GM19193 (cell line): Measurements from ENCODE around the gene EXOC1.

ENCODE experiments used
- POLR2A ChIP-seq: IDR thresholded peaks from 4 replicates; pipeline ENCODE4 v1.6.1; 2011; ENCODE audit not compliant: insufficient read depth, insufficient read length; ENCODE audit errors: extremely low read depth

Gene EXOC1

DNA sequence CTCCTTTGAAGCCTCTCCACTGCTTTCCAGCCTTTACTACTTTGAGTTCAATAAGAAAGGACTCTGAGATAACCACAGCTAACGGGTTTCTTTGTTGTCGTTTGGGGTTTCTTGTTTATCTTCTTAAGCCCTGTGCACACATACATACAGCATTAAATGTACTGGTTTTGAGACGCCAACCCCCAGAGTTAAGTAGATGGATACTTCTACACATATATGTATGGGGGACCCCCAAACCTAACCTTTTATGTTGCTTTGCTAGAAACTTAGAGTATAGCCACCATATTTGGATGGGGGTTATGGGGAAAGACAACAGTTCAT, 96.0 kb downstream of the EXOC1 start:
- no peak for TF ChIP-seq POLR2A

DNA sequence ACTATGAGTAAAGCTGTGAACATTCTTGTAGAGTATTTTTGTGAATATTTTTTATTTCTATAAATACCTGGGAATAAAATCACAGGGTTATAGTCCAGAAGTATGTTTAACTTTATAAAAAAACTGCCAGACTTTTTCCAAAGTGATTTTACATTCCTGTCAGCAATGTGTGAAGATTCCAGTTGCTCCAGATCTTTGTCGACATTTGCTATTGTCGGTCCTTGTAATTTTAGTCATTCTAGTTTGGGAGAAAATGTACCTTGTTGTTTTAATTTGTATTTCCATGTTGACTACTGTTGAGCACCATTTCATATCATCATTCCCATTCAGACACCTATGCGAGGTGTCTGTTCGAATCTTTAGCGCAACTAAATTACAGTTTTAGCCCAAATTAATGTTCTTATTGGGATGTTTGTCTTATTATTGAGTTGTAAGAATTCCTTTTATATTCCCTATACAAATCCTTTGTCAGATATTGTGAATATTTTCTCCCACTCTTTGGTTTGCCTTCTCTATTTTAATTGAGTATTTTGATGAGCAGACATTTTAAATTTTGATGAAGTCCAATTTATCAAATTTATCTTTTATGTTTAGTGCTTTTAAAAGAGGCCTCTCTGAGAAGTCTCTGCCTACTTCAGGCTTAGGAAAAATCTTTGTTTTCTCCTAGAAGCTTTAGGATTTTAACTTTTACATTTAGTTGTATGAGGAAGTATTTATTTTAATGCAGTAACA, 97.9 kb downstream of the EXOC1 start:
- no peak for TF ChIP-seq POLR2A
